Astrocyte of the cerebellum (primary cell): Measurements from ENCODE around the gene PHF8.

Experiments used
- DNase-seq: peaks from one replicate; pipeline ENCODE4 v3.0.0-alpha.2; 2011; ENCODE audit warnings: low read depth
- H3K4me3 ChIP-seq: 2 replicates; pipeline ENCODE4 v1.5.1; 2011; ENCODE audit warnings: mild to moderate bottlenecking, low read depth, low read length, moderate library complexity
- in situ Hi-C: cut with HindIII; loops from 2 replicates; pipeline ENCODE4 v1.10.0; 2017; ENCODE audit warnings: low sequenced_read_pairs
- TF ChIP-seq, protein P1 (sequence below): IDR thresholded peaks from 2 replicates; pipeline ENCODE4 v1.5.1; 2012; ENCODE audit warnings: low read length, low read depth, moderate library complexity, mild to moderate bottlenecking; ENCODE audit errors: missing control alignments

PHF8 gene

DNA sequence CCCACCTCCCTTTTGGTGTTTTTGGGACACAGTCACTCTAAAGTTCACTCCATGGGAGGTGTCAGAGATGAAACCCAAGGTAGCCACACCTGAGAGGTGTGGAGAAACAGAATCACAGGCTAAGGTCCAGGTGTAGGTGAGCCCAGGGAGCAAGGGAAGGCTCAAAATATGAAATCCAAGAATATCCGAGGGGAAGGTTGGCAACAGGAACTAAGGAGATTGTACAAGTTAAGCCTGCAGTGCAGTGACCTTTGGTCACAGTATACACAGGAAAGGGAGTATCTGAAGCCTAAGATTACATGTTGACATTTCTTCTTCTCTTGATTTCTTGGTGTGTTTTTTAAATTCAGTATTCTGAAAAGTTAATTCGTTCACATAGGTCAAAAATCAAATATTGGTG is 46.5 kb downstream of the PHF8 start:
- no peak overlapping the region for H3K4me3 ChIP-seq
- DNase-seq = no peak
- TF ChIP-seq, protein P1, sequence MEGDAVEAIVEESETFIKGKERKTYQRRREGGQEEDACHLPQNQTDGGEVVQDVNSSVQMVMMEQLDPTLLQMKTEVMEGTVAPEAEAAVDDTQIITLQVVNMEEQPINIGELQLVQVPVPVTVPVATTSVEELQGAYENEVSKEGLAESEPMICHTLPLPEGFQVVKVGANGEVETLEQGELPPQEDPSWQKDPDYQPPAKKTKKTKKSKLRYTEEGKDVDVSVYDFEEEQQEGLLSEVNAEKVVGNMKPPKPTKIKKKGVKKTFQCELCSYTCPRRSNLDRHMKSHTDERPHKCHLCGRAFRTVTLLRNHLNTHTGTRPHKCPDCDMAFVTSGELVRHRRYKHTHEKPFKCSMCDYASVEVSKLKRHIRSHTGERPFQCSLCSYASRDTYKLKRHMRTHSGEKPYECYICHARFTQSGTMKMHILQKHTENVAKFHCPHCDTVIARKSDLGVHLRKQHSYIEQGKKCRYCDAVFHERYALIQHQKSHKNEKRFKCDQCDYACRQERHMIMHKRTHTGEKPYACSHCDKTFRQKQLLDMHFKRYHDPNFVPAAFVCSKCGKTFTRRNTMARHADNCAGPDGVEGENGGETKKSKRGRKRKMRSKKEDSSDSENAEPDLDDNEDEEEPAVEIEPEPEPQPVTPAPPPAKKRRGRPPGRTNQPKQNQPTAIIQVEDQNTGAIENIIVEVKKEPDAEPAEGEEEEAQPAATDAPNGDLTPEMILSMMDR = no peak
- in situ Hi-C loops = no loop called here

DNA sequence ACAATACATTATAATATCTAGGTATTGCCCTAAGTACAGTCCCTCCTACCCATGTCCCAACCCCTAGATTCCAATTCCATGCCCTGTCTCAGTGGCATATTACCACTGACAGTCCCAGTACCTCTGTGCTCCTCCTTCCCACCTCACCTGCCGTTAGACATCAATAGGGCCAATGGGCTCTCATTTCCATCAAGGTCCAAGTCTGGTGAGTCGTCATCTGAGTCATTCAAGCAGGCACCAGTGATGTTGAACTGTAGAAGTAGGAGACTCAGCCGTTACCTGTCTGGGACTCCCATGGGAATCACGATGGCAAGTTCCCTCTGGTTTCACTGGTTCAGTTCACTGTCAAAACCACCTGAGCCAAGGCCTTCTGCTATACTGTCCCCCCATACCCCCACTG is 51.7 kb downstream of the PHF8 start:
- TF ChIP-seq, protein P1 = no peak
- DNase-seq = no peak
- H3K4me3 ChIP-seq = no peak overlapping the region
- in situ Hi-C loops = no loop called here

DNA sequence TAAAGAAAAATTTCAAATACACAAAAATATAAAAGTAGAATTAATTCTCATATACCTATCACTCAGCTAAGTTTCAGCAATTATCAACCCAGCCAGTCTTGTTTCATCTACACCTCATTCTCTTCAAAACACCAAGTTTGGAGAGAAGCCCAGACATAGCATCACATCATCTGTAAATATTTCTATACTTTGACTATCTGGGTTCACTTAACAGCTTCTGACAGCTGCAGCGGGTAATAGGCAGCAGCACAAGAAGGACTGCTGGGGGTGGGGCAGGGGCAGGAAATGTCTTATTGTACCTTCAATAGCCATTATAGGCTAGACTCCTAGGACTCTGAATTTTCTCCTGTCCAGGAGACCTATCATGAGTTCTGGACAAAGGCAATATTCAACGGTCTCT is 54.1 kb downstream of the PHF8 start:
- H3K4me3 ChIP-seq = no peak overlapping the region
- in situ Hi-C loops = no loop called here
- no peak for DNase-seq
- TF ChIP-seq, protein P1 = no peak

DNA sequence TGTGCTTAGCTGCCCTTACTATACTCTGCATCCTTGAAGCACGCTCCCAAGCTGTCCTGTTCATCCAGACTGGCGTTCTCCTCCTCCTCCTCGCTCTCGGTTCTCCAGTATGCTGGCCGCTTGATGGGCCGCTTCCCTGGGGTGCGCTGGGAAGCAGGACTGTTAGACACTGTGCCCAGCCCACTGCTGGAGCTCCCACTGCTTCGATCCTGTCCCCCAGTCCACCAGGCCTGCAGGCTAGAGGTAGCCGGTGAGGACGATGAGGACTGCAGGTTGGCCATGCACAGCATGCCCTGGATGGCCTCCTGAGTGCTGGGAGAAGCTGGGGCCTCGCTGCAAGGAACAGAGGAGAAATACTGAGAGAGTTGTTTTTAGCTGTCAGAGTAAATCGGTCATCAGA is 59.4 kb downstream of the PHF8 start:
- TF ChIP-seq, protein P1 = no peak
- H3K4me3 ChIP-seq = no peak overlapping the region
- in situ Hi-C loops = no loop called here
- no peak for DNase-seq

DNA sequence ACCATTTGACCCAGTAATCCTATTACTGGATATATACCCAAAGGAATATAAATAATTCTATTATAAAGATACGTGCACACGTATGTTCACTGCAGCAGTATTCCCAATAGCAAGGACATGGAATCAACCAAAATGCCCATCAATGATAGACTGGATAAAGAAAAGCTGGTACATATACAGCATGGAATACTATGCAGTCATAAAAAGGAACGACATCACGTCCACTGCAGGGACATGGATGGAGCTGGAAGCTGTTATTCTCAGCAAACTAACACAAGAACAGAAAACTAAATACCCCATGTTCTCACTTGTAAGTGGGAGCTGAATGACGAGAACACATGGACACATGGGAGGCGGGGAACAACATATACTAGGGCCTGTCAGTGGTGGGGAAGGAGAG is 69.7 kb downstream of the PHF8 start:
- TF ChIP-seq, protein P1 = no peak
- no peak for DNase-seq
- in situ Hi-C loops = no loop called here
- H3K4me3 ChIP-seq = no peak overlapping the region

DNA sequence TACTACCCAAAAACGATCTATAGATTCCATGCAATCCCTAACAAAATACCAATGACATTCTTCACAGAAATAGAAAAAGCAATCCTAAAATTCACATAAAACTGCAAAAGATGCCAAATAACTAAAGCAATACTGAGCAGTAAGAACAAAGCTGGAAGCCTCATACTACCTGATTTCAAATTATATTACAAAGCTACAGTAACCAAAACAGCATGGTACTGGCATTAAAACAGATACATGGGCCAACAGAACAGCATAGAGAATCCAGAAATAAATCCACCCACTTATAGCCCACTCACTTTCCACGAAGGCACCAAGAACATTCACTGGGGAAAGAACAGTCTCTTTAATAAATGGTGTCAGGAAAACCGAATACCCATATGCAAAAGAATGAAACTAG is 74.7 kb downstream of the PHF8 start:
- no peak overlapping the region for H3K4me3 ChIP-seq
- in situ Hi-C loops = no loop called here
- TF ChIP-seq, protein P1 = no peak
- DNase-seq = no peak

DNA sequence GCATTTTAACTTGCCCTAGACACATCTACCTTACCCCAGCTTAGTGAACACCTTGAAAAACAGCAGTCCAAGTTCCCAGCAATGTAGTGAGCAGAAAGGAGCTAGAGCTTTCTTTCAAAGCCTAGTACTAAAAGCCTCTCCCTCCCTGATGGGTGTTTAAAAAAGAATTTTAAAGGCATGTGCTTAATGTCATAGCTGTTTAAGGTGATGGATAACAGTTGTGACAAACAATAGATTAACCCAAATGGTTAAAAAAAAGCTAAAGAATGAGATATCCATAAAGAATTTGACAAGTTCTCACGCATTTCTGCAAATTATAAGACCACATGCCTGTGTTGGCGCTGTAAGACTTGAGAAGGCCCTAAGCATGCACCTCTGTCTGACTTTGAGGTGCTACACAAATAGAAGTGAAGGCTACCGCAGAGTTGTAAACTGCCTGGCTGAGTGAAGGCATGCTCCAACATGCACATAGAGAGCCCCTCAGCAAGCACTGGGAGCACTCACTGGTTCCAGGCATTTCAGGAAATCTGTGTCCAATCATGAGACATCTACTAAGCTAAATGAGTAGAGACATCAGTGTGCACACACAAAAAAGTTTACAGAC is 94.0 kb downstream of the PHF8 start:
- in situ Hi-C loops = no loop called here
- TF ChIP-seq, protein P1 = no peak
- no peak for DNase-seq
- no peak overlapping the region for H3K4me3 ChIP-seq
